Measurements from ENCODE around the gene ATG16L1. TPM values are rescaled to one million over a fixed set of nuclear protein-coding genes. Genes with fewer than 3 reads are reported as not detected.

ATG16L1 gene
- total RNA-seq, 1 experiment from 2014 or later = 52.3 TPM

DNA sequence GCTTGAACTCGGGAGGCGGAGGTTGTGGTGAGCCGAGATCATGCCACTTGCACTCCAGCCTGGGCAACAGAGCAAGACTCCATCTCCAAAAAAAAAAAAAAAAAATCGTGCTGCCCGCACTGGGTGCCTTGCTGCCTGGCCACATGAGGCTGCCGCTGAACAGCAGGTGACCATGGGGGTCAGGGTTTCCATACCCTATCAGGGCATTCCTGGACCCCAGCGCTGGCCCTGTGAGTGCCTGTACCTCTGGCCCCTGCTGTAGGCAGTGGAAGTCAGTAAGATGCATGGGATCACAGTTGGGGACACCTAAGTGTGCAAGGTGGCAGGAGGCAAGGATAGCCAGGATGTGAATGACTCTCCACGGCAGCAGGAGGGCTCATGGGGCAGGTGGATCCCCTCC lies 75.0 kb downstream of the ATG16L1 start:
- in situ Hi-C loops (cut with HindIII; ENCODE audit: low pct_unique_long_range_greater_than_20kb, low sequenced_read_pairs) (no loop called here), intact Hi-C loops (cut with micrococcal nuclease; ENCODE audit: unreplicated experiment) (no loop called here)
- BruUV-seq (replicated peaks) = no TSS peak
- no peaks in the 10 kb centered on the region for H3K27me3 ChIP-seq (ENCODE audit: control insufficient read depth, insufficient read depth, low read length)
- ChIA-PET POLR2A (no interaction called here), CTCF (no interaction called here)
- no peaks in the 10 kb centered on the region for H3K36me3 ChIP-seq (ENCODE audit: control insufficient read depth, insufficient read depth, low read length)
- ATAC-seq (no peak), DNase-seq (ENCODE audit: low read depth, low spot score) (no peak)
- H3K9me3 ChIP-seq (ENCODE audit: control insufficient read depth, insufficient read depth, low read depth, low read length) = no peaks in the 10 kb centered on the region
- H3K27ac ChIP-seq (ENCODE audit: low read length) = no peak overlapping the region
- no peak overlapping the region for H3K4me3 ChIP-seq (ENCODE audit: low read depth in 2 of 2, low read length in 2 of 2)
- no peaks in the 10 kb centered on the region for H3K4me1 ChIP-seq (ENCODE audit: control insufficient read depth, insufficient read depth, low read length)
- TF ChIP-seq, protein P1, sequence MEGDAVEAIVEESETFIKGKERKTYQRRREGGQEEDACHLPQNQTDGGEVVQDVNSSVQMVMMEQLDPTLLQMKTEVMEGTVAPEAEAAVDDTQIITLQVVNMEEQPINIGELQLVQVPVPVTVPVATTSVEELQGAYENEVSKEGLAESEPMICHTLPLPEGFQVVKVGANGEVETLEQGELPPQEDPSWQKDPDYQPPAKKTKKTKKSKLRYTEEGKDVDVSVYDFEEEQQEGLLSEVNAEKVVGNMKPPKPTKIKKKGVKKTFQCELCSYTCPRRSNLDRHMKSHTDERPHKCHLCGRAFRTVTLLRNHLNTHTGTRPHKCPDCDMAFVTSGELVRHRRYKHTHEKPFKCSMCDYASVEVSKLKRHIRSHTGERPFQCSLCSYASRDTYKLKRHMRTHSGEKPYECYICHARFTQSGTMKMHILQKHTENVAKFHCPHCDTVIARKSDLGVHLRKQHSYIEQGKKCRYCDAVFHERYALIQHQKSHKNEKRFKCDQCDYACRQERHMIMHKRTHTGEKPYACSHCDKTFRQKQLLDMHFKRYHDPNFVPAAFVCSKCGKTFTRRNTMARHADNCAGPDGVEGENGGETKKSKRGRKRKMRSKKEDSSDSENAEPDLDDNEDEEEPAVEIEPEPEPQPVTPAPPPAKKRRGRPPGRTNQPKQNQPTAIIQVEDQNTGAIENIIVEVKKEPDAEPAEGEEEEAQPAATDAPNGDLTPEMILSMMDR (IDR thresholded peaks at IDR 0.05) = no peak
- TF ChIP-seq TCF7L2 (IDR thresholded peaks at IDR 0.05; ENCODE audit: low read depth, low read length) = no peak
- TF ChIP-seq POLR2AphosphoS5 (IDR thresholded peaks at IDR 0.05; ENCODE audit: low read depth, low read length) = no peak
- TF ChIP-seq SIN3A (IDR thresholded peaks at IDR 0.05; ENCODE audit: borderline replicate concordance, insufficient read depth, low read depth, low read length) = no peak
- TF ChIP-seq, protein P2, sequence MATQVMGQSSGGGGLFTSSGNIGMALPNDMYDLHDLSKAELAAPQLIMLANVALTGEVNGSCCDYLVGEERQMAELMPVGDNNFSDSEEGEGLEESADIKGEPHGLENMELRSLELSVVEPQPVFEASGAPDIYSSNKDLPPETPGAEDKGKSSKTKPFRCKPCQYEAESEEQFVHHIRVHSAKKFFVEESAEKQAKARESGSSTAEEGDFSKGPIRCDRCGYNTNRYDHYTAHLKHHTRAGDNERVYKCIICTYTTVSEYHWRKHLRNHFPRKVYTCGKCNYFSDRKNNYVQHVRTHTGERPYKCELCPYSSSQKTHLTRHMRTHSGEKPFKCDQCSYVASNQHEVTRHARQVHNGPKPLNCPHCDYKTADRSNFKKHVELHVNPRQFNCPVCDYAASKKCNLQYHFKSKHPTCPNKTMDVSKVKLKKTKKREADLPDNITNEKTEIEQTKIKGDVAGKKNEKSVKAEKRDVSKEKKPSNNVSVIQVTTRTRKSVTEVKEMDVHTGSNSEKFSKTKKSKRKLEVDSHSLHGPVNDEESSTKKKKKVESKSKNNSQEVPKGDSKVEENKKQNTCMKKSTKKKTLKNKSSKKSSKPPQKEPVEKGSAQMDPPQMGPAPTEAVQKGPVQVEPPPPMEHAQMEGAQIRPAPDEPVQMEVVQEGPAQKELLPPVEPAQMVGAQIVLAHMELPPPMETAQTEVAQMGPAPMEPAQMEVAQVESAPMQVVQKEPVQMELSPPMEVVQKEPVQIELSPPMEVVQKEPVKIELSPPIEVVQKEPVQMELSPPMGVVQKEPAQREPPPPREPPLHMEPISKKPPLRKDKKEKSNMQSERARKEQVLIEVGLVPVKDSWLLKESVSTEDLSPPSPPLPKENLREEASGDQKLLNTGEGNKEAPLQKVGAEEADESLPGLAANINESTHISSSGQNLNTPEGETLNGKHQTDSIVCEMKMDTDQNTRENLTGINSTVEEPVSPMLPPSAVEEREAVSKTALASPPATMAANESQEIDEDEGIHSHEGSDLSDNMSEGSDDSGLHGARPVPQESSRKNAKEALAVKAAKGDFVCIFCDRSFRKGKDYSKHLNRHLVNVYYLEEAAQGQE (IDR thresholded peaks at IDR 0.05; ENCODE audit: insufficient read depth in 1 of 2, low read depth in 2 of 2, low read length in 1 of 2) = no peak

DNA sequence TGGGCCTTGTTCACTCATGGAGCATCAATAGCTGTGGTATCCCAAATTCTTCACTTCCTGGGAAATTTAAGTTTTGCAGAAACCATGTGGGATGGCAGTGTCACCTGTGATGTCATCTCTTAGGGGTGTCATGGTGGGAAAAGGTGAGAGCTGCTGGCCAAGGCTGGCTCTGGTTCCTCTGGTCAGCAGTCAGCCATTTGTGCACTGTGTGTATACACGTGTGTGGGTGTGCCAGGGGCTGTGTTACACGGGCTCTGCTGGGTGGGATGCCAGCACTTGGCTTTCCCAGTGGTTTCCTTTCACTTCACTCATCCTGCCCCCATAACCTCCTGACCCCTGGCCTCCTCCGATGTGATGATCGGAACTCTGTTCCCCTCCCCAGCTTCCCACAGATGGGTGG lies 77.4 kb downstream of the ATG16L1 start:
- CTCF ChIA-PET = interaction anchor here (0.6 kb wide), 1 partner anchor 8 kb away, joined by 3 read pairs; no protein-coding TSS in a partner anchor

More for the DNA sequence above, 77.4 kb downstream of the ATG16L1 start:
- POLR2A ChIA-PET = no interaction called here
- BruUV-seq (replicated peaks) = no TSS peak
- Histone ChIP-seq H3K36me3 (ENCODE audit: control insufficient read depth, insufficient read depth, low read length) (no peaks in the 10 kb centered on the region), H3K27ac (ENCODE audit: low read length) (no peak overlapping the region), H3K9me3 (ENCODE audit: control insufficient read depth, insufficient read depth, low read depth, low read length) (no peaks in the 10 kb centered on the region), H3K4me1 (ENCODE audit: control insufficient read depth, insufficient read depth, low read length) (no peaks in the 10 kb centered on the region), H3K27me3 (ENCODE audit: control insufficient read depth, insufficient read depth, low read length) (no peaks in the 10 kb centered on the region), H3K4me3 (ENCODE audit: low read depth in 2 of 2, low read length in 2 of 2) (no peak overlapping the region)
- intact Hi-C loops (cut with micrococcal nuclease; ENCODE audit: unreplicated experiment) (no loop called here), in situ Hi-C loops (cut with HindIII; ENCODE audit: low pct_unique_long_range_greater_than_20kb, low sequenced_read_pairs) (no loop called here)
- ATAC-seq (no peak), DNase-seq (ENCODE audit: low read depth, low spot score) (no peak)
- TF ChIP-seq SIN3A (IDR thresholded peaks at IDR 0.05; ENCODE audit: borderline replicate concordance, insufficient read depth, low read depth, low read length) = no peak
- TF ChIP-seq, protein P2 (IDR thresholded peaks at IDR 0.05; ENCODE audit: insufficient read depth in 1 of 2, low read depth in 2 of 2, low read length in 1 of 2) = no peak
- no peak for TF ChIP-seq POLR2AphosphoS5 (IDR thresholded peaks at IDR 0.05; ENCODE audit: low read depth, low read length)
- TF ChIP-seq, protein P1 (IDR thresholded peaks at IDR 0.05) = no peak
- no peak for TF ChIP-seq TCF7L2 (IDR thresholded peaks at IDR 0.05; ENCODE audit: low read depth, low read length)
